T follicular helper cell (primary cell): Measurements from ENCODE around the gene SEMA7A.
"Not testable (repeated sequence)": the region's sequence is repeated elsewhere in the genome, so short reads cannot be mapped to it uniquely, and the experiment has no call there.

Experiments used
- DNase-seq: peaks from one replicate; pipeline ENCODE4 v3.0.0-alpha.2; 2020; ENCODE audit warnings: low read depth
- total RNA-seq, 2 experiments: gene quantifications; one replicate each; lab custom pipeline; 2026; lab: John Stamatoyannopoulos, UW

The SEMA7A gene, protein sequence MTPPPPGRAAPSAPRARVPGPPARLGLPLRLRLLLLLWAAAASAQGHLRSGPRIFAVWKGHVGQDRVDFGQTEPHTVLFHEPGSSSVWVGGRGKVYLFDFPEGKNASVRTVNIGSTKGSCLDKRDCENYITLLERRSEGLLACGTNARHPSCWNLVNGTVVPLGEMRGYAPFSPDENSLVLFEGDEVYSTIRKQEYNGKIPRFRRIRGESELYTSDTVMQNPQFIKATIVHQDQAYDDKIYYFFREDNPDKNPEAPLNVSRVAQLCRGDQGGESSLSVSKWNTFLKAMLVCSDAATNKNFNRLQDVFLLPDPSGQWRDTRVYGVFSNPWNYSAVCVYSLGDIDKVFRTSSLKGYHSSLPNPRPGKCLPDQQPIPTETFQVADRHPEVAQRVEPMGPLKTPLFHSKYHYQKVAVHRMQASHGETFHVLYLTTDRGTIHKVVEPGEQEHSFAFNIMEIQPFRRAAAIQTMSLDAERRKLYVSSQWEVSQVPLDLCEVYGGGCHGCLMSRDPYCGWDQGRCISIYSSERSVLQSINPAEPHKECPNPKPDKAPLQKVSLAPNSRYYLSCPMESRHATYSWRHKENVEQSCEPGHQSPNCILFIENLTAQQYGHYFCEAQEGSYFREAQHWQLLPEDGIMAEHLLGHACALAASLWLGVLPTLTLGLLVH
- 2.5 to 285 reads per million in 2 experiments for total RNA-seq

DNA sequence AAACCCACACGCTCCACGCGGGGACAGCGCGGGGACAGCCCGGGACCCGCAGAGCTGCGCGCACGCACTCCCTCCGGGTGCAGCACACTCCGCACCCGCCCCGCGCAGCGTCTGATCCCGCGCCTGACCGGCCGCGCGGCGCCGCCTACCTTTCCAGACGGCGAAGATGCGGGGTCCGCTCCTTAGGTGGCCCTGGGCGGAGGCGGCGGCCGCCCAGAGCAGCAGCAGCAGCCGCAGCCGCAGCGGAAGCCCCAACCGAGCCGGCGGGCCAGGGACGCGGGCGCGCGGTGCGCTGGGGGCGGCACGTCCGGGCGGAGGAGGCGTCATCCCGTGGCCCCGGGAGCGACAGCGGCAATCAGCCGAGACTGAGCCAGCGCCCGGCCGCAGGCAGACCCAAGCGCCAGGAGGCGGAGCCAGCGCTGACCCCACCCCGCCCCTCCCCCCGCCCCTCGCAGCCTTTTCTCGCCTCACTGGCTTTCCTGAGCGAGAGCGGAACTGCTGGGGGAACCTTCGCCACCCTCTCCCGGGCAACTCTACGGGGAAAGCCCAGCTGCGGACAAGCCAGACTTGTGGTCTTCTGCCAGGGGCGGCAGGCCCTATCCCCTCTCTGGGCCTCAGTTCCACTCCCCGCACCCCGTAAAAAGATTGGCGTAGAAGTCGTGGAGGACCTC lies at the start of gene SEMA7A:
Gene SEMA7A, minus strand, starts transcription at position 367 of the 671 bp plus-strand sequence. Its CDS starts 40 bp downstream, at position 327.
- peak; percentile 32 for DNase-seq

DNA sequence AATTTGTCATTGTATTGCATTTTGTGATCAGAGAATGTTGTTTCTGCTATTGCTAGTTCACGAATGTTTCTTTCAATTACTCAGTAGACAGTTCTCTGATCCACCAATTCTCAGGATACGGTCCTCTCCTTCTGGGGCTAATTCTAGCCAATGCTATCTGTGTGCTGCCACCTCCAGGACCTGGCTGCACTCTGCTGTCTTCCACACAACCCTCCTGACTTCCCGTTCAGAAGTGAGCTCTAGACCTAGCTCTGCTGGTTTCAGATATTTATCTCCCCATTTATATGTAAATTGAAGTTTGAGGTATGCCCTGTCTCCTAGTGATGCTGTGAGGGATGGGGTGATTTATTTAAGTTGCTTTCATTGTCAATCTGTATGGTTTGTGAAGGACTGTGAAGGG lies 48.9 kb upstream of the SEMA7A start:
- DNase-seq, result no peak

DNA sequence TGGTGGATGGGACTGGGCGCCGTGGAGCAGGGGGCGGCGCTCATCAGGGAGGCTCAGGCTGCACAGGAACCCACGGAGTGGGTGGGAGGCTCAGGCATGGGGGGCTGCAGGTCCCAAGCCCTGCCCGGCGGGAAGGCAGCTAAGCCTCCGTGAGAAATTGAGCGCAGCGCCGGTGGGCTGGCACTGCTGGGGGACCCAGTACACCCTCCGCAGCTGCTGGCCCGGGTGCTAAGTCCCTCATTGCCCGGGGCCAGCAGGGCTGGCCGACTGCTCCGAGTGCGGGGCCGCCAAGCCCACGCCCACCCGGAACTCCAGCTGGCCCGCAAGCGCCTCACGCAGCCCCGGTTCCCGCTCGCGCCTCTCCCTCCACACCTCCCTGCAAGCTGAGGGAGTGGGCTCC lies 46.6 kb upstream of the SEMA7A start:
- DNase-seq, result not testable (repeated sequence)

DNA sequence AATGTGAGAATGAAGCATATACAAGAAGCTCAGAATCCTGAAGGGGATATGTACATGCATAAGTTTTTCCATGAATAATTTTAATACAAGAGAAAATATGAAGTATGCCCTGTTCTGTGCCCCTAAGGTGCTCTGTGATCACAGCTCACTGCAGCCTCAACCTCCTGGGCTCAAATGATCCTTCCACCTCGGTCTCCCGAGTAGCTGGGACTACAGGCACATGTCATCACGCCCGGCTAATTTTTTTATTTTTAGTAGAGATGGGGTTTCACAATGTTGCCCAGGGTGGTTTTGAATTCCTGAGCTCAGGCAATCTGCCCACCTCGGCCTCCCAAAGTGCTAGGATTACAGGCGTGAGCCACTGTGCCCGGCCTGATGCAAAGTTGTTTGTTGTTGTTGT lies 37.9 kb upstream of the SEMA7A start:
- DNase-seq, result not testable (repeated sequence)

DNA sequence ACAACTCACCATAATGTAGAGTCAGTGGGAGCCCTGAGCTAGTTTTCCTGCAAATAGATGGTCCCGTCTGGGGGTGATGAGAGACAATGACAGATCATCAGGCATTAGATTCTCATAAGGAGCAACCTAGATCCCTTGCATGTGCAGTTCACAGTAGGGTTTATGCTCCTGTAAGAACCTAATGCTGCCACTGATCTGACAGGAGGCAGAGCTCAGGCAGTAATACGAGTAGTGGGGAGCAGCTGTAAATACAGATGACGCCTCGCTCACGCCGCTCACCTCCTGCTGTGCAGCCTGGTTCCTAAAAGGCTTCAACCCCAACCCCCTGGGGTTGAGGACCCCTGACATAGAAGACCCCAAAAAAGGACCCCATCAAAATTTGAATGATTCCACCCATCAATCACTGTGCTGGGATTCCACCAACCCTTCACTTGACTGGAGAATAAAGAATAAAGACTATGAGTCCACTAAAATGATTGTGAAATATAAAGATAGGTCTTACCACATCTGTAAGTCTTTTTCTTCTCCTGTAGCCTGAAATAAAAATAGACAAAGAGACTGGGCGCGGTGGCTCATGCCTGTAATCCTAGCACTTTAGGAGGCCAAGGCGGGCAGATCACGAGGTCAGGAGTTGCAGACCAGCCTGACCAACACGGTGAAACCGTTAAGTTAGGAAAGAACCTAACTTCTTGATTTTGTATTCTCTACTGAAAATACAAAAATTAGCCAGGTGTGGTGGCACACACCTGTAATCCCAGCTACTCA lies 37.1 kb upstream of the SEMA7A start:
- no peak for DNase-seq

DNA sequence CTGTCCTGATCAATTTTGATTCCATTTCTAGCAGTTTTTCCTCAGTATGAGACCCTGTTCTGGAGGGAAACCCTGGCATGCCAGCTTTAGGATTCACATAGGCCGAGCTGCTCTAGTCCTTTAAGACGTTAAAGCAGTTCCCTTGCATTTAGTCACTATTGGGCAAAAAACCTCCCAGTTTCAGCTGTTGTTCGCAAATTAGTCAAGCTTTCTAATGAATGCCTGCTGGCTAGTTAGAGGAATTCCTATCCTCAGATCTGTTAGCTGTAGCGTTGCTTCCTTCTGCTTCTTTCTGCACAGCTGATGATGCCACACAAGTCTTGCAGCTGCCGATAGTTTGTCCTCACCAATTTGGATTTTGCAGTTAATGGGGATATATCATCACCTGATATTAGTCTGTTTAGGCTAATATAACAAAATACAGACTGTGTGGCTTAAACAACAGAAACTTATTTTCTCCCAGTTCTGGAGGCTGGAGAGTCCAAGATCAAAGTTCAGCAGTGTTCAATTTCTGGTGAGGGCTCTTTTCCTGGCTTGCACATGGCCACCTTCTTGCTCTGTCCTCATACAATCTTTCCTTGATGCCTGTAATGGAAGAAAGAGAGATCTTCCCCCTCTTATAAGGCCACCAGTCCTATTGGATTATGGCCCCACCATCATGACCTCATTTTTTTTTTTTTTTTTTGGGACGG lies 34.7 kb upstream of the SEMA7A start:
- DNase-seq, result no peak

DNA sequence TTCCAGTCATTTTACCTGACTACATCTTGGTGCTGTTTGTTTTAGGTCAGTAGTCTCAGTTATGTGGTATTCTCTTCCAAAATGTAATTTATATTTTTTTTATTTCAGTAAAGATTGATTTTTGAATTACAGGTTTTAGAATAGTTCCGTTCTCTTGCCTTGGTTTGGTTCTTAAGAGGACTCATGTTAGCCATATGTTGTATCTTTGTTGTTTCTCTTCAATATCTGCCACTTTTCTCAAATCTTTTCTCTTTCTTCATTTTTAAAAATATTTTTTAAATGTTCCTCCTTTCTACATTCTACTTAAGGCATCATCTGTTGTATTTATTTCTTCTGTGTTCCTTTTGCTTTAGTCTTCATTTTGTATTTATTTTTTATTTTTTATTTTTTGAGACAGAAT lies 32.8 kb upstream of the SEMA7A start:
- no peak for DNase-seq

DNA sequence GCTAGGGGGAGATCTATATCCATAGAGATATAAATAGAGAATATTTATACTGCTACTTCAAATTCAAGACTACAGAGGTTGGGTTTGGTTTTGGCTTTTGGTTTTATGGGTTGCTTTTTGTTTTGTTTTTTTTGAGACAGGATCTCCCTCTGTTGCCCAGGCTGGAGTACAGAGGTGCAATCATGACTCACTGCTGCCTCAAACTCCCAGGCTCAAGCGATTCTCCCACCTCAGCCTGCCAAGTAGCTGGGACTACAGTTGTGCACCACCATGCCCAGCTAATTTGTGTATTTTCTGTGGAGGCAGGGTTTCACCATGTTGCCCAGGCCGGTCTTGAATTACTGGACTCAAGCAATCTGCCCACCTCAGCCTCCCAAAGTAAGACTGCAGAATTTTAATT lies 31.1 kb upstream of the SEMA7A start:
- DNase-seq, result no peak

DNA sequence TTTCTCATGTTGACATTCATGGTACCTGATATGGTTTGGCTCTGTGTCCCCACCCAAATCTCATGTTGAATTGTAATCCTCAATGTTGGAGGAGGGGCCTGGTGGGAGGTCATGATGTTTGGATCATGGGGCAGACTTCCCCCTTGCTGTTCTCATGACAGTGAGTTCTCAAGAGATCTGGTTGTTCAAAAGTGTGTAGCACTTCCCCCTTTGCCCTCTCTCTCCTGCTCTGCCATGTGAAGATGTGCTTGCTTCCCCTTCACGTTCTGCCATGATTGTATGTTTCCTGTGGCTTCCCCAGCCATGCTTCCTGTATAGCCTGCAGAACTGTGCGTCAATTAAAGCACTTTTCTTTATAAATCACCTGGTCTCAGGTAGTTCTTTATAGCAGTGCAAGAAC lies 30.5 kb upstream of the SEMA7A start:
- no peak for DNase-seq

DNA sequence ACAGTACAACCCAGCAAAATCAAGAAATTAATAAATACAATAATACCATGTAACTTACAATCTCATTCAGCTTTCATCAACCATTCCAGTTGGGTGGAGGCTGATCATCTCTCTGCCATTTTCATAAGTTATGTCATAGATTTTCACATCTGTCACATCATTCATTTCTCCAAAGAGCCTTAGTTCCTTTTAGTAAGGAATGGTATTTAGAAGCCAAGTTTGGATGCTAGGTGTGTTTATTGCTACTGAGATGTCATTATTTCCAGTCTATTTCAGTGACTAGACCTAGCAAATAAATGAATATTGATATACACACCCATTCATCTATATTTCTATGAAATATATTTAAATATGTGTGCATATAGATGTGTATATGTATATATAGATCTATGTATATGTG lies 29.9 kb upstream of the SEMA7A start:
- no peak for DNase-seq

DNA sequence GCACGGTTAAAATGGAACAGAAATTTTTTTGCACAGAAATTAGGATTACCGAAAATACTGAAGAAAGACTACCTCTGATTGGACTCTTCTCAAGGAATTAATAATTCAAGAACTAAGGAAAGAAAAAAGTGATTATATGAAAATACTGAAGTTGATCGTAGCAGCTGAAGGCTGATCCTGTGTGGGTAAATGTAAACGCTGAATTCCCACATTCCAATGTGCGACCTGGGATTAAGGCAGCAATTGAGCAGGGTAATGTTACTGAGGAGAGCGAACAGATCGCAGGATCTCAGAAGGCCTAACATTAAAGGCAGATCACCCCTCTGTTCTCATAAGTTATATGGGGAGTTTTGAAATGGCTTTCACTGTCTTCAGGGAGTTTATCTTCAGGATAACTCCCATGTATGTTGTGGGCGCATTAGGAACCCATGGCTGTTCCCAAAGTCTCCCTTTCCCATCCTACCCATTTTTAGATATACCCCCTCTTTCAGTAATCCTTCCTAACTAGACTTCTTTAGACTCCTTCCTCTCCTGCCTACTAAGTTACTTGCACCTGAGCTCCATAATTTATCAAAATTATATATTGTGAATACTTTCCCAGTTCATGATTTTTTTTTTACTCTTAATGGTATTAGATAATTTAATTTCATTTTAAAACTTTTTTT lies 28.2 kb upstream of the SEMA7A start:
- no peak for DNase-seq

DNA sequence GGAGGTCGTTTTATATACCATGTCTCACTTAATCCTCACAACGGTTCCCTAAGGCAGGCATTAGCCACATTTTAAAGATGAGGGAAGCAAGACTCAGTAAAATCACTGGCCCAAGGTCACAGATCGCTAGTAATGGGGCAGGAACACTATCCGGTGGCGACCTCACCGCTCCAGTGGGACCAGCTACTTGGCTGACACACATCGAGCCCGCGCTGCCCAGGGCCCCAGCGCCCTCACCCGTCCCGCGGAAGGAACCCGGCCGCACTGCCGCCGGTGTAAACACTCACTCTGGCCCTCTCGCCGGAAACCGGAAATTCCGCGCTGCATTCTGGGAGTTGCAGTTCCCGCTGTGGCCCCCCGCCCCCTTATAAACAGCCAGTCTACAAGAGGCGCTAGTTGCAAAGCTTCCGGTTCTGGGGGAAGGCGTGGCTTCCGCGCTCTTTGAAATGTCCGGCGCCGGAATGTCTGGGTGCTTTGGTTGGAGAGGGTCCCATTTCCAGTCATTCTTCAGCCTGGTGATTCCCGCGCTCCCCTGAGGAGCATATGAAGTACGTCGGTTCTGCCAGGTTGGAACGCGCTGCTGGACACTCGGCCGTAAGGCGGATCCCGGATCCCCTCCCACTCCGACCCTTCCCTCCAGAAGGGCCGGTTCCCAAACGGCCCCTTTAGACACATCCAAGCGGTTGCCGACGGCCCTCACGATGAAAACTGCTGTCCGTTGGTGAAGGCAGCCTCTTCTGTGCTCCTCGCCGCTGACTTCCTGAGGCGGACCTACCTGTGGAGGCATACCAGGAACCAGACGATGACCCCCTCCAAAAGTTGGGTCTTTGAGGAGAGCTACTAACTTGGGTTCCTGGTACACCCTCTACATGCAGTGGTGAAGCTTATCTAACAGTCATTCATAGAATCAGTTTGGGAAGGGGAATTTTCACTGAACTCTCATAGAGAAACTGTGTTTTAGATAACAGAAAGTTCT lies 27.4 kb upstream of the SEMA7A start, which contains the start of gene UBL7:
Gene UBL7, minus strand, starts transcription at position 290 of the 976 bp plus-strand sequence. CDS start 2,293 bp downstream, outside the sequence.
- peak; percentile 94 for DNase-seq

DNA sequence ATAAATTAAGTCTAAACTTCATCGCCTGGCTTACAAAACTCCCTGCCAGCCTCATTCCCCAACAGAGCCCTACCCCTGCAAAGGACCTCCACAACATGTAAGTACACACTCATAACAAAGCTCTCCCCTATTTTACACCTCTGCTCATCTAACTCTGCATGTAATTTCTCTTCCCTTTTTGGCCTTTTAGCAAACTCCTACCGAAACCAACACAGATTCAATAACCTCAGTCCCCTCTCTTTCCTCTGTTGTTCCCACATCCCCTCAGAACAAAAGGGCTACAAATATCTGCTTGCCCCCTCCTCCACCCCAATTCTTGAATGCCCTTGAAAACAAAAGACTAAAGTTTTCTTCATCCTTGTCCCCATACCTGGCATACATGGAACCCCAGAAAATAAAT lies 26.5 kb upstream of the SEMA7A start:
- no peak for DNase-seq

DNA sequence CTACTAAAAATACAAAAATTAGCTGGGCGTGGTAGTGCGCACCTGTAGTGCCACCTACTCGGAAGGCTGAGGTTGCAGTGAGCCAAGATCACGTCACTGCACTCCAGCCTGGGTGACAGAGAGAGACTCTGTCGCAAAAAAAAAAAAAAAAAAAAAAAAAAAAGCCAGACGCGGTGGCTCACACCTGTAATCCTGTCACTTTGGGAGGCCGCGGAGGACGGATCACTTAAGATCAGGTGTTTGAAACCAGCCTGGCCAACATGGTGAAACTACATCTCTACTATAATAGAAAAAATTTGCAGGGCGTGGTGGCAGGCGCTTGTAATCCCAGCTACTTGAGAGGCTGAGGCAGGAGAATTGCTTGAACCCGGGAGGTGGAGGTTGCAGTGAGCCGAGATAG lies 26.0 kb upstream of the SEMA7A start:
- not testable (repeated sequence) for DNase-seq

DNA sequence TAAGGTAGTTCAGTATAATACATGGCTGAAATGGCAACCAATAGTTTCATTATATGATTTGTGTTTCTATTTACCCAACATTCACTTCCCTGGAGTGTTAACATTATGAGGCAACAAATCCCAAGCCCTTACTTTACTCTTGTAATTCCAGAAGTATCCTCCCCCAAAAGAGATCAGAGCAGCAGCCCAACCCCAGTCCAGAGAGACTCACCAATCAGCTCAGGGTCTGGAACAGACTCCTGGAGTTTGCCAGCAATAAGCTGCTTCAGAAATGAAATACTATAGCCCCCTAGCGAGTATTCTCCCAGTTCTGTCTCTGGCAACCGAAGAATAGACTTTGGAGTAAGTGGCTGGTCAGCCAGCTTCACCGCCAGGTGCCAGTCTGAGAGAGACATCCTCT lies 24.7 kb upstream of the SEMA7A start:
- DNase-seq, result no peak

DNA sequence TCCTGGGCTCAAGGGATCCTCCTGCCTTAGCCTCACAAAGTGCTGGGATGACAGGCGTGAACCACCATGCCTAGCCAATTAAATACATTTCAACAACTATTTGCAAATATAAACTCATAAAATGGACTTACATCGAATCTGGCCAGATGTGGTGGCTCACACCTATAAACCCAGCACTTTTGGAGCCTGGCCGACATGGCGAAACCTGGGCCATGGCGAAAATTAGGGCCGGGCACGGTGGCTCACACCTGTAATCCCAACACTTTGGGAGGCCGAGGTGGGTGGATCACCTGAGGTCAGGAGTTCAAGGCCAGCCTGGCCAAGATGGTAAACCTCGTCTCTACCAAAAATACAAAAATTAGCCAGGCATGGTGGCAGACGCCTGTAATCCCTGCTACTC lies 23.3 kb upstream of the SEMA7A start:
- DNase-seq, result not testable (repeated sequence)

DNA sequence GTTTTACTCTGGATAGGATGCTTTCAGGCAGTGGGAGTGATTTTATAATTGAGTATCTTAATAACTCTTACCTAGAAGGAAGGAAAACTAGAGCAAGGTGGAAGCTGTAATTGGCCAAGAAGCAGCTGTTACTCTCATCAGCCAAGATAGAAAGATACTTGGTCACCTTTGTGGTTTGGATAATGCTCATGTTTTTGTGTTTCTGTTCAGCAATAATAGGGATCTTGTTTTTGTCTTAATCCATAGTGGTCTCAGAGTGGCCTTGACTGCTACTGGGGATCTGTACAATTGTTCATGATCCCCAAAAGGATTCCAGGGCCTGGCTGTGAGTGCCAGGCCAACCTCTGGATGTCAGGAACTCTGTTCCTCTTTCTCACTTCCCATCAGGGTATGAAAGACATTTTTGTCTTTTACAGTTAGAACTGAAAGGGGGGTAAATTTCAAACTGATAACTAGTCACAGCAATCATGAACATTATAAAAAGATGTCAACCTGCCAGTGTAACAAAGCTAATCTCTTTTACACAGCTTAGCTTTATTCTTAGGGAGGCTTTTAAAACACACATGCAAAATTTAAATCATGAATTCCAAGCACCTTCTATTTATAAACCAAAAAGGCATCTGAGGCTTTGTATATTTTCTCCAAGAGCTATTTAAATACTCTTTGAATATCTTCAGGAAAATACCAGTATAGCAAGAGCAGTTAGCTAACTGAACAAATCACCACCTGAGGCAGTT lies 21.2 kb upstream of the SEMA7A start:
- DNase-seq, result no peak

DNA sequence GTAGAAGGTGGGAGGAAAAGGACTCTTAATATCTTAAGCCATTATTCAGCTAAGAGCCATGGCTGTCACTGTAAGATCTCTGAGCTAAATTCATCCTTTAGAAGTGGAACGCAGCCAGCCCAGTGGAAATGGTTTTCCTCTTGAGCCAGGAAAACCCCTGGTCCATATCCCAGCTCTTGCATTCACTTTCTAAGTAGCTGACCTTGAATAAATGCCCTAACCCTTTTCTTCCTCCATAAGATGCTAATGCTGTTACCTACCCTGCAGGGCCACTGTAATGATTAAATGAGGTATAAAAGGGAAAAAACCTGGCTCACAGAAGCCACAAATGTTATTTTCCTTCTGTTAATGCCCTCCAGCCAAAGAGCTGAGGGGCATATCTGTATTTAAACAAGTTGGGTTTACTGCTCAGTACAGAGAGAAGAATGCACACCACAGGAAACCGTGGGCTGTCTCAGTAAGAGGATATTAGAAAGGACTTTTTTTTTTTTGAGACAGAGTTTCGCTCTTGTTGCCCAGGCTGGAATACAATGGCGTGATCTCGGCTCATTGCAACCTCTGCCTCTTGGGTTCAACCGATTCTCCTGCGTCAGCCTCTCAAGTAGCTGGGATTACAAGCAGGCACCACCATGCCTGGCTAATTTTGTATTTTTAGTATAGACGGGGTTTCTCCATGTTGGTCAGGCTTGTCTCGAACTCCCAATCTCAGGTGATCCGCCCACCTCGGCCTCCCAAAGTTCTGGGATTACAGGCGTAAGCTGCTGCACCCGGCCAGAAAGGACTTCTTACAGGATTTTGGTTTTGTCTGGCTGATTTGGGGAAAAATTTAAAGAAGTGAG lies 20.4 kb upstream of the SEMA7A start:
- DNase-seq, result no peak
